Urothelium cell line (cell line): ENCODE measurements around the gene FBXO11.
"Not testable (repeated sequence)": the region's sequence is repeated elsewhere in the genome, so short reads cannot be mapped to it uniquely, and the experiment has no call there.

Experiments
- DNase-seq: peaks from one replicate; pipeline ENCODE4 v3.0.0; 2011; ENCODE audit warnings: low spot score, mixed read lengths
- FAIRE-seq: peaks from 2 replicates; lab custom pipeline; 2011; peaks lifted over from hg19 to GRCh38; lab: Jason Lieb, UNC

Gene FBXO11

DNA sequence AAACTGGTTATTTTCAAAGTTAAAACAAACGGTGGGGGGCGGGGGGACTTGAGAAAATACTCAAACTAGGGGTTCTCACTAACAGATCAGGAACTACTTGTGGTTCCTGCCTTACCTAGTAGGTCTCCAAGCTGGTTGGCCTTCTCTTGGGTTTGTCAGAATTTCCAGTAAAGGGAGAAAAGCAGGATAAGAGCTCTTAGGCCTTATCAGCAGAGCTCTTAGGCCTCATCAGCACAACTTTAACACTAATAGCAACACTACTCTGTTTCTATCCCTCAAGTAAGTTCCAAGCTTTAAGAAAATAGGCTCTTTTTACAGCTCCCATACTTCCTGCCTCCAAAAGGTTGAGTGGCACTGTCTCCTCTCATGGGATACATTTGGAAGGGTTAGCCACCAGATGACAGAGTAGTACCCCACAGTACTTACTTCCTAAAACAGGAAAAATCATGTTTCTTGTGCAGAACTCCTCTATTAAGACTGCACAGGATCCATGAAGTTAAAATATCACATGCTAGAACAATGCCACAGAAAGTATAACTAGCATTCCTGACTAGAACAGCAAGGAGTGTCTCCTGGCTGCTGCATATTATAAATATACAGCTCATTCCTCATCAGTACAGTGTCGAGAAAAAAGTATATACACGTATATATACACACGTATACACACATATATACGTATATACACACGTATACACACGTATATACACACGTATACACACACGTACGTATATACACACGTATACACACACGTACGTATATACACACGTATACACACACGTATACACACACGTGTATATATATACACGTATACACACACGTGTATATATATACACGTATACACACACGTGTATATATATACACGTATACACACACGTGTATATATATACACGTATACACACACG is 6.1 kb downstream of the FBXO11 start:
- FAIRE-seq (peak; percentile 98), DNase-seq (no peak)

DNA sequence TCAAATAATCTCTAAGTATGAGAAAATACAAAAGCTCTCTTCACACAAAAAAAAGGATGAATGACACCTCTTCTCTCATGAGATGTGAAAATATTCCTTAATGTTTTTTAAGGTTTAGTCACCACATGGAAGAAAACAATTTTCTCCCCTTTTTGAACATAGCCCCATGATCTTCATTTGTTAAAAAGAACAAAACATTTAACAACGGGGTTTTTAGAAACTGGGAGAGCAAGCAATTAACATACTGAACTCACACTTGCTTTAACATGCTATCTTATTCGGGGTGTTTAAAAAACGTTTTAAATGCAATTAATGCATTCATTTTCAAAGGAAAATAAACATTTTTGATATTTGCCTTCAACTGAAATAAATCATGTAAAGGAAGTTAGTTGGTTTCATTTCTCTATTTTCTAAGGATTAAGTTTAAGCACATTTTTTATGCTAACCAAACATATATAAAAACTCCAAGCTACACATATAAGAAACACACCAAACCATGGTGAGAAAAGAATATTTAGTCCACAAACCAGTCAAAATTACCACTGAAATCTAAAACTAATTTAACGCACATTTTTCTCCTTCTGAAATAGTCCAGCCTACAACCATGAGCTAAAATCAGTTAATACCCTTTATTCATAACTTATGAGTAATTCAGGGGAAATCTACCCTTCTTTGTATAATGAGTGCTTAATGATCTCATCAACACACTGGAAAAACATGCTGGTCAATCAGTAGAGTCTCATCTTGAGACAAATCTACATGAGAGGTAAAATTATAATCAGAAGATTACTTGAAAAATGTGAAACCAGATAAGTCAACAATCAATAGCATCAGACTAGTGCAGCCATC is 8.2 kb downstream of the FBXO11 start:
- FAIRE-seq = no peak
- no peak for DNase-seq

DNA sequence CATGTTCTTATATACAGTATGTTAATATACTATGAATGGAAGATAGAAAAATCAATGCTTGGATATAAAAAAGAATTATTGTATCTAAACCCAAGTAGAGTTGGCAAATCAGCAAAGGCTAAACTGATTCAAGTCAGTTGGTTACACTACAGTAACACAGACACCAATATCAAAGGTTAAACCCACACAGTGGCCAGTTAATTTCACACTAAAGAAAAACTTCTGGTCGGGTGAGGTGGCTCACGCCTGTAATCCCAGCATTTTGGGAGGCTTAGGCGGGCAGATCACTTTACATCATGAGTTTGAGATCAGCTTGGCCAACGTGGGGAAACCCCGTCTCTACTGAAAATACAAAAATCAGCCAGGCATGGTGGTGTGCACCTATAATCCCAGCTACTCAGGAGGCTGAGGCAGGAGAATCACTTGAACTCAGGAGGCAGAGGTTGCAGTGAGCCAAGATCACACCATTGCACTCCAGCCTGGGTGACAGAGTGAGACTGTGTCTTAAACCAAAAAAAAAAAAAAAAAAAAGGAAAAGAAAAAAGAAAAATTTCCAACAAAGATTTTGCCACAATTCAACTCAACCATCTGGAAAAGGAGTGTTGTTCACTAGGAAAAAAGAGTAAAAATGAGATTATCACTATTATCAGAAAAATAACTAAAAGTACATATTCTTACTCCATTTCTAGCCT is 9.0 kb downstream of the FBXO11 start:
- not testable (repeated sequence) for FAIRE-seq

GRCh38 chr2:47896450-47896968 is 9.8 kb downstream of the FBXO11 start:
- FAIRE-seq (no peak), DNase-seq (no peak)

More for the DNA sequence above, 9.0 kb downstream of the FBXO11 start:
- not testable (repeated sequence) for DNase-seq

DNA sequence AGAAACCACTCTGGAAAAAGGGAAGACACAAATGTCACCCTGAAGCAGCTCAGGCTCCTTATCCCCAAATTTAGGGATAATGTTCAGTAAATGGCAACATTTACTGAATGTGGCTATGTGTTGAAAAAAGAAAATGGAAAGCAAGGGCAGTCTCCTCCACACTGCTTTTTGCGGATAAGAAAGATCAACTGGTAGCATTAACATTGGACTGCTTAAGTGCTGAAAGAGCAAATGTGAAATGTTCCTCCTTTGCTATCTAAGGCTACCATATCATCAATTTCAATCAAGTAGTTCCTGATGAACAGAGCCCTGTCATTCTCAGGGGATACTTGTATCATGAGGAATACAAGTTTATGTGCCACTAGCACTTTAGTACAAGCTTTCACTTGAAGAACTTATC is 12.5 kb downstream of the FBXO11 start:
- DNase-seq = no peak
- no peak for FAIRE-seq

GRCh38 chr2:47892338-47892730 is 14.0 kb downstream of the FBXO11 start:
- FAIRE-seq = no peak
- DNase-seq = no peak

- DNase-seq (no peak), FAIRE-seq (no peak)
Observed at GRCh38 chr2:47891369-47892337, 14.6 kb downstream of the FBXO11 start.

- FAIRE-seq = peak; percentile 86
- no peak for DNase-seq
Observed at GRCh38 chr2:47890711-47891368, 15.5 kb downstream of the FBXO11 start.

- no peak for DNase-seq
- no peak for FAIRE-seq
Observed at GRCh38 chr2:47888581-47889280, 17.6 kb downstream of the FBXO11 start.

DNA sequence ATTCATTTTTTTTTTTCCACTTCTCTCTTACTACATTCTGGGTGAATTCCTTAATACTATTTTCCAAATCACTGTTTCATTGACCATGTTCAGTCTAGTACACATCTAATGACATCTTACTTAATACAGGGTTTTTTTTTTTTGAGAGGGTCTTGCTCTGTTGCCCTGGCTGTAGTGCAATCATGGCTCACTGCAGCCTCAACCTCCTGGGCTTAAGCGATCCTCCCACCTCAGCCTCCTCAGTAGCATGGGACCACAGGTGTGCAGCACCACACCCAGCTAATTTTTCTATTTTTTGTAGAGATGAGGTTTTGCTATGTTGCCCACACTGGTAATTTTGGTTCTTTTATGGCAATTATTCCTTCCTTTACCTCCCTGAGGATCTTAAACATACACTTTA is 29.4 kb downstream of the FBXO11 start:
- FAIRE-seq (no peak), DNase-seq (no peak)

GRCh38 chr2:47872941-47873340 is 33.4 kb downstream of the FBXO11 start:
- DNase-seq = no peak
- no peak for FAIRE-seq

GRCh38 chr2:47870641-47871540 is 35.4 kb downstream of the FBXO11 start:
- DNase-seq = no peak
- no peak for FAIRE-seq

- no peak for FAIRE-seq
- no peak for DNase-seq
Observed at GRCh38 chr2:47869859-47870595, 36.3 kb downstream of the FBXO11 start.

DNA sequence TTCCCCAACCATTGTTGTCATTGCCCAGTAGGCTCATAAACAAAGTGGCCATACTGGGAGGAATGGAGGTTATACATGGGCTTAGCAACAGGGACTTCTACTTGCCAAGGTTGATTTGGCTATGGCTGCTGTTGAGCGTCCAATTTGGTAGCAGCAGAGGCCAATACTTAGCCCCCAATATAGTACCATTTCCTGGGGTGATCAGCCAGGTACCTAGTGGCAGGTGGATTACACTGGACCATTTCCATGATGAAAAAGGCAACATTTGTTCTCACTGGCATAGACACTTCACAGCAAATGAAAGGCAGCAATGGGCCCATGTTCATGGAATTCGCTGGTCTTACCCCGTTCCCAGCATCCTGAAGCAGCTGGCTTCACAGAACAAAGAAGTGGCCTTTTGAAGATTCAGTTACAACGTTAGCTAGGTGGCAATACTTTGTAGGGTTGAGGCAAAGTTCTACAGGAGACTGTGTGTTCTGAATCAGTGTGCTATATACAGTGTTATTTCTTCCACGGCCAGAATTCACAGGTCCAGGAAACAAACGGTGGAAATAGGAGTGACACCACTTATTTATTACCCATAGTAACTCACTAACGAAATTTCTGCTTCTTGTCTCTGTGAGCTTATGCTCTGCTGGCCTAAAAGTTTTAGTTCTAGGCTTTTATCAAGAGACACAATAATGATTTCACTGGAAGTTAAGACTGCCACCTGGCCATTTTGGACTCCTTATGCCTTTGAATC is 37.5 kb downstream of the FBXO11 start:
- FAIRE-seq (no peak), DNase-seq (no peak)

- DNase-seq = peak; percentile 13
- no peak for FAIRE-seq
Observed at GRCh38 chr2:47867205-47867604, 39.1 kb downstream of the FBXO11 start.

- no peak for DNase-seq
- no peak for FAIRE-seq
Observed at GRCh38 chr2:47864566-47864965, 41.7 kb downstream of the FBXO11 start.
